Epidermal melanocyte (primary cell): ENCODE results near the gene ADK.
"Not testable (repeated sequence)": the region's sequence is repeated elsewhere in the genome, so short reads cannot be mapped to it uniquely, and the experiment has no call there.

Experiments
- DNase-seq: peaks from one replicate; pipeline ENCODE4 v3.0.0; 2011; ENCODE audit warnings: low spot score; ENCODE audit not compliant: insufficient read length

Gene ADK

DNA sequence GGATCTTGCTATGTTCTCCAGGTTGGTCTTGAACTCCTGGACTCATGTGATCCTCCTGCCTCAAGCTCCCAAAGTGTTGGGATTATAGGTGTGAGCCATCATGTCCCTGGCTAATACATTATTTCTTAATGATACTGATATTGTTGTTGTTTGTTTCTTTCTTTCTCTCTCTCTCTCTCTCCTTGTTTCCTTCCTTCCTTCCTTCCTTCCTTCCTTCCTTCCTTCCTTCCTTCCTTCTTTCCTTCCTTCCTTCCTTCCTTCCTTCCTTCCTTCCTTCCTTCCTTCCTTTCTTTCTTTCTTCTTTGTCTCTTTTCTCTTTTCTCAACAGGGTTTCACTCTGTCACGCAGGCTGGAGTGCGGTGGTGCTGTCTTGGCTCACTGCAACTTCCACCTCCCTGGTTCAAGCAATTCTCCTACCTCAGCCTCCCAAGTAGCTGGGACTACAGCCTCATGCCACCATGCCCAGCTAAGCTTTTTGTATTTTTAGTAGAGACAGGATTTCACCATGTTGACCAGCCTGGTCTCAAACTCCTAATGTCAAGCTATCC, 149.1 kb downstream of the ADK start:
- DNase-seq = not testable (repeated sequence)

GRCh38 chr10:74300666-74301065, 149.6 kb downstream of the ADK start:
- no peak for DNase-seq

DNA sequence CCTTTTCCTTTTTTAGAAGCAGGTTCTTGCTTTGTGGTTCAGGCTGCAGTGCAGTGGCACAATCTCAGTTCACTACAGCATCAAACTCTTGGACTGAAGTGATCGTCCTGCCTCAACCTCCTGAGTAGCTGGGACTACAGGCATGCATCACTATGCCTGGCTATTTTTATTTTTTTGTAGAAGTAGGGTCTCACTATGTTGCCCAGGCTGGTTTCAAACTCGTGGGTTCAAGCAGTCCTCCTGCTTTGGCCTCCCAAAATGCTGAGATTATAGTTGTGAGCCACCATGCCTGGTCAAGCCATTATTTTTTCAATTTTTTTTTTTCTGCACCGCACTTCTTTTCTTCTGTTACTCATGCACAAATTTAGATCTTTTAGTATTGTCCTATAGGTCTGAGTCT, 154.7 kb downstream of the ADK start:
- no peak for DNase-seq

DNA sequence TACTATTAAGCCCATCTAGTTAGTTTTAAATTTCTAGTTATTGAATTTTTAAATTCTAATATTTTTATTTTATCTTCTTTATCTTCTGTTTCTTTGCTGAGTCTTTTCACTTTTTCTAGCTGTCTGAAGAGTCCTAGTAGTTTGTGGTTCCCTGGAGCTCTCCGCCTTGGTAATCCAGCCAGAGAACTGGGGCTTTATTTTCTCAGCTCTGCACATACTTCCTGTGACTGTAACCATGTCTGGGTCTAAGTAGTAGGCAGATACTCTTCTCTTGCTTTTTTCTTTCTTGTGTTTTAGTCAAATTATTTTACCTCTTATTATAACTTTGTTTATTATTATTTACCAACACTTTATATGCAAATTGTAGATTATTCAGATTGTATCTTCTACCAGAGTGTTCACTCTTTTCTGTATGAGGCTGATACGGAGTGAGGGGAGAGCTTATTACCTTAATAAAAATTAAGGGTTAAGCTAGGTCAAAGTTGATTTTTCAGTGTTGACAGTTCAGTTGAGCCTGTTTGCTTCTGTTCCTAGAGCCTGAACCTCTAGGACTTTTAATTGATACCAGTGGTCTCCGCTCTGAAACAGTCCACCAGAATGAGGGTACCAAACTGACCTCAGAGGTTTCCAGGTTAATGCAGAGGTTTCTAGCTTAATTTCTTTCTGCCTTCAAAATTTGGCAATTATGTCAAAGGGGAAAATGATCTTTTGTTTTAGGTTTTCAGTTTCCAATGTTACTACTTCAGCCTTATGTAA, 155.4 kb downstream of the ADK start:
- no peak for DNase-seq

DNA sequence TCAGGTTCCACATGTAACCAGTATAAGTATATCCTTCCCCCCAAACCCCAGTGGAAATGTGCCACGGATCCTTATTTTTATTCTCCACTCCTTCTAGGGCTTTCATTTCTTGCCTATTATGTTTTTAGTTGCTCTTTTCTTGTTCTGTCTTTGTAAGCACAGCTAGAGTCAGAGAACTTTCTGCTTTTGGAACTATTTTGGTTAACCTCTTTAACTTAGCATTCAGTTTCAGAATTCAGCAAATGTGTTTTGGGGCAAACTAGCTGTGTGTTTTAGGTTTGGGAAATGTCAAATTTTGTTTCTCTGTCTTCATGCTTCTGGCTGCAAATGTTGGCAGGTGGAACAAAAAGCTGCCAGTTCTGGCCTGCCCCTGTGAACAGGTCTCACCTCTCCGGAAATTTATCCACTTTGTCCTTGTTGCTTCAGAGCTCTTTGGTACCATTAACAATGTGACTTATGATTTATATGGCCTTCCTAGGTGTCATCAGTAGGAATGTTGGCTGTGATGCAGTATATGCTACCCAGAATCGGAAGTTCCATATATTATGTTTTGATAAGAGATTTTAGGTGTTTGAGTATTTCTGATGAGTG, 156.1 kb downstream of the ADK start:
- DNase-seq = no peak

DNA sequence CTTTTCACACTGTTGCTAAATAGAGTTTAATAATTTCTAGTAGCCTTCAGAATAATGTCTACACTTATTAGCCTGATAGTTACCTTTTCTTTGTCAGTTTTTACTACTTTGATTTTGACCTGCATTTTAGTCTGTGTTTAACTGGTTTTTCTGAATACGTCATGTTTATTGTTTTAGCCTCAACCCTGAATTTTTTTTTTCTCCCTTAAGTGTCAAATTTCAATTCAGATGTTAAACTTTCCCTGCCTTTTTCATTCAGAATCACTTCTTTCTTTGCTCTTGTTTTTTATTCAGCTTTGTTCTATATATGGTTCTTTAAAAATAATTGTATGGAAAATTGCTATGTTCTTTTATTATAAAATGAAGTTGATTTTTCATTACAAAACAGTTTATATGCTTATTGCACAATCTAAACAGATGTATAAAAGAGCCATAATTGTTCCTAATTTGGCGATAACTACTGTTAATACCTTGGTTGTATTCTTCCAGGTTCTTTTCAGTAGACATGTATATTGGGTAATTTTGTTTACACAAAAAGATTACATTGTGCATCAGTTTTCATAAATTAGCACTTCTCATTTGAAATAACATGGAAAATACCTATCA, 159.7 kb downstream of the ADK start:
- no peak for DNase-seq

GRCh38 chr10:74314166-74314565, 163.1 kb downstream of the ADK start:
- DNase-seq = no peak

DNA sequence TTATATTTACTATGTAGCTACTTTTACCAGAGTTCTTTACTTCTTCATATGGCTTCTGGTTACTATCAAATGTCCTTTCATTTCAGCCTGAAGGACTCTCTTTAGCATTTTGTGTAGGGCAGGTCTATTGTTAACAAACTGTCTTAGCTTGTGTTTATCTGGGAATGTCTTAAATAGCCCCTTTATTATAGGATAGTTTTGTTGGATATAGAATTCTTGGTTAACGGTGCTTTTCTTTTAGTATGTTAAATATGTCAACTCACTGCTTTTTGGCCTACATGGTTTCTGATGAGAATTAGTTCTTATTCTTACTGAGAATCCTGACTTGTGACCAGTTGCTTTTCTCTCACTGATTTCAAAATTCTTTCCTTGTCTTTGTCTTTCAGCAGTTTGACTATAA, 169.0 kb downstream of the ADK start:
- no peak for DNase-seq

DNA sequence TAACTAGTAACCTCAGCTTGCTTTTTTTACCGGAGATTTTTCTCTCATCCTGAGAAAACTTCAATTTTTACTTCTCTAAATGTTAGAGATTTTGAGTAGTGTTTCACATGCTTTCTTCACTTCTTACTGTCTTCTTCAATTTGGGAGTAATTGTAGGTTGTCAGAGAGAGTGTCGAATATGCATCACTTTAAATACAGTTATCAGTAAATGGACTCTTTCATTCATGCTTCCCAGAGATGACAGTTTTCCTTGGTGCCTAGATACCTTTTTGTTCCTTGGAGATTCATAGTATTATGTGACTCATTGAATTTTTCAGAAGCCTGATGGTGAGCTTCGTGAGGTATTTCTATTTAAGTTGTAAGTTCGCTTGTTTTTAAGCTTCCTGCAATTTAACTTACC, 169.7 kb downstream of the ADK start:
- no peak for DNase-seq

DNA sequence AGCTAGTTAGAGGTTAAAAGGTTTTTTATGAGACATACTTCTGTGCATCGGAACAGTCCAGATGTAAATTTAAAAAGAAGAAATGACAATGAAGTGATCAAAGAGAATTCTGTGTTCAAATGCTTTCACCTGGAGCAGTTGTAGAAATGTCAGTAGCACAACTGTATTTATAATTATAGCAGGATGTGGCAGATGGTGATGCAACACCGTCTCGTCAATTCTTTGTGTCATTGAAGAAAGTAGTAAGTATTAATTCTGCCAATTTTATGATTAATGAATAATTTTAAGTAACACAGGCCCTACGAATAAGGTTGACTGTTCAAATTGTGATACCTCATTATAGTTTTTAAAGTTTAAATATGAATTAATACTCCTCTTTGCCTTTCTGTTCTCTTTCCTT, 171.1 kb downstream of the ADK start:
- DNase-seq = no peak

DNA sequence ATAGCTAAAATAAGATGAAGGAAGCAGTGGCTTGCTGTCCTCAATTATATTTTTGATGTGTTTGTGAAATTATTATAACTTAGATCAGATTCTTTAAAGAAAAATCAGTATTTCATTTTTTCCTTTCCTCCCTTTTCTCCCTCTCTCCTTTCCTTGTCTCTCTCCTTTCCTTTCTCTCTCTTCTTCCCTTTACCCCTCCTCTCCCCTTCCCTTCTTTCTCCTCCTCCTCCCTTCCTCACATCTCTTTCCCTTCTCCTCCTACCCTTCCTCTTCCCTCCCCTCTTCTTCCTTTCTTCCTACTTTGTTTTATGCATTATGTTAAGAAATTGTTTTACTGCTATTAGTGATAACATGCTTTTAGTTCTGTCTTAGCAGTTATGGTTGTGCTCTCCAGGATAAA, 171.5 kb downstream of the ADK start:
- no peak for DNase-seq

DNA sequence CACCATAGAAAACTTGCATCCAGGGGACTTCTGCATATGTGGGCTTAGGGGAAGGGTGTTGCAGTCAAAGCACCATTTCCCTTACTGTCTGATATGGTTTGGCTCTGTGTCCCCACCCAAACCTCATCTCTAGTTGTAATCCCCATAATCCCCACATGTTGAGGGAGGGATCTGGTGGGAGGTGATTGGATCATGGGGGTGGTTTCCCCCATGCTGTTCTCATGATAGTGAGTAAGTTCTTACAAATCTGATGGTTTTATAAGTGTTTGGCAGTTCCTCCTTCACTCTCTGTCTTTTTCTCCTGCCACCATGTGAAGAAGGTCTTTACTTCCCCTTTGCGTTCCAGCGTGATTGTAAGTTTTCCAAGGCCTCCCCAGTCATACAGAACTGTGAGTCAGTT, 177.4 kb downstream of the ADK start:
- no peak for DNase-seq

GRCh38 chr10:74329873-74330272, 178.9 kb downstream of the ADK start:
- DNase-seq = no peak

DNA sequence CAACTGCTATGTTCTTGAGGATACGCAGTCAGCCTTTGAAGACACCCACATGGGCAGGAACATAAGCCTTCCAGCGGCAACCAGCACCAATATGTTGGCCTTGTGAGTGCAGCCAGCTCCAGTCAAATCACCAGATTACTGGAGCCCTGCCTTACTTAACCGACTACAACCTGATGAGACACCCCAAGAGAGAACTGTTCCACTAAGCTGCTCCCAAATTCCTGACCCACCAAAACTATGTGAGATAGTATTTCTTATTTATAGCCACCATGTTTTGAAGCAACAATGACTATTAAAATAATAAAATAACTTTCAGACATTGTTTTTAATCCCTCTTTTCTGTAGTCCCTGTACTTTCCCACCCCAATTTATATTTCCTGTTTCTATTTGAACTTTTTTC, 179.6 kb downstream of the ADK start:
- DNase-seq = no peak

GRCh38 chr10:74332398-74332797, 181.4 kb downstream of the ADK start:
- no peak for DNase-seq

DNA sequence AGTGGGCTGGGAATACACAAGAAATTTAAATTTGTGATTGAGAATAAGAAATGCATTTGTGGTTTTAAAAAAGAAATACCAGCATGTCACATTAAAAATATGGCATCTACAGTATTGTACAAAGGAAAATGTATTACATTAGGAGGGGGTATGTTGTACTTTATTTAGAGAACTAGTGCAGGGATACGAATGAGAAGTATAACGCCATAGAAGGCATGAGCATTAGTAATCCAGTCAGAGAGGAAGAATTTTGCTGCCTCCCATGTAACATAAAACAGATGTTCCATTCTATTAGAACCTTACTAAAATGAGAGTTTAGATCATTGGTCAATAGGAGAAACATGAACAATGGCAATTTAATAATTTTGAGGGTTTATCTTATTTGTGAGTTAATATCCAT, 182.2 kb downstream of the ADK start:
- no peak for DNase-seq

DNA sequence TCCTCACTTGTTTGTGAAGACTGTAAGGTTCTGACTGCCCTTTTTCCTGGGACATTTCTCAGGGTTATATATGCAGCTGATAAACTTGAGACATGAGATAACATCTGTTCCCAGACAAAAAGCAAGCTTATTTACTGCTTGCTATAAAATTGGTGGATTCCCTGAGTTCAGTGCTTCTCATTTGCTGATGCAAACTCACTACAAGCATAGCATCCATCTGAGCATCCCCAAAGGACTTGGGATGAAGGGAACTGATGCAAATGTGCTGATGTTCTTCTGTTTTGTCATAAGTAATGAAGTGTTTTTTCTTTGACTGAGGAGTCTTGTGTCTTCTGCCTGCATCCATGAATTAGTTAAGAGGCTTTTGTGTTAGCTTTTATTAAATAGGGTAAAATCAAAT, 183.2 kb downstream of the ADK start:
- no peak for DNase-seq

GRCh38 chr10:74335501-74335900, 184.5 kb downstream of the ADK start:
- no peak for DNase-seq

- no peak for DNase-seq
Measured at GRCh38 chr10:74337330-74338016, 186.5 kb downstream of the ADK start.

DNA sequence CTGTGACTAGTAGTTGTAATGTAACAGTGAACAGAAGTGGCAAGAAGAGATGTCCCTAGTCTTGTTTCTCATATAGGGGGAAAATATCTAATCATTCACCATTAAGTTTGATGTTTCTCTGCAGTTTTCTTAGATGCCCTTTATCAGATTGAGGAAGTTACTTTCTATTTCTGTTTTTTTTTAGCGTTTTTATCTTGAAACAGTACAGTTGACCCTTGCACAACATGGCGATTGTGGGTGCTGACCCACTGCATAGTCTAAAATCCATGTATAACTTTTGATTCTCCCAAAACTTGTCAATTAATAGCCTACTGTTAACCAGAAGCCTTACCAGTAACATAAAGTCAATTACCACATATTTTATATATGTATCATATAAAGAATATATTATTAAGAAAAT, 192.0 kb downstream of the ADK start:
- DNase-seq = no peak

DNA sequence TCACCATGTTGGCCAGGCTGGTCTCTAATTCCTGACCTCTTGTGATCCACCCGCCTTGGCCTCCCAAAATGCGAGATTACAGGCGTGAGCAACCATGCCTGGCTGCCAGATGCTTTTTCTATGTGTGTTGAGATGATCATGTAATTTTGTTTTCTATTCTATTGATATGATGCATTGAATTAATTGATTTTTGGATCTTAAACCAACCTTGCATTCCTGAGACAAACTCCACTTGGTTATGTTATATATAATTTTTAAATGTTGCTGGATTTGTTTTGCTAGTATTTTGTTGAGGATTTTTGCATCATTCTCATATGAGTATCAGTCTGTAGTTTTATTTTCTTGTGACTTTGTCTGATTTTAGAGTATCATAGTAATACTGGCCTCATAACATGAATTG, 192.8 kb downstream of the ADK start:
- no peak for DNase-seq

DNA sequence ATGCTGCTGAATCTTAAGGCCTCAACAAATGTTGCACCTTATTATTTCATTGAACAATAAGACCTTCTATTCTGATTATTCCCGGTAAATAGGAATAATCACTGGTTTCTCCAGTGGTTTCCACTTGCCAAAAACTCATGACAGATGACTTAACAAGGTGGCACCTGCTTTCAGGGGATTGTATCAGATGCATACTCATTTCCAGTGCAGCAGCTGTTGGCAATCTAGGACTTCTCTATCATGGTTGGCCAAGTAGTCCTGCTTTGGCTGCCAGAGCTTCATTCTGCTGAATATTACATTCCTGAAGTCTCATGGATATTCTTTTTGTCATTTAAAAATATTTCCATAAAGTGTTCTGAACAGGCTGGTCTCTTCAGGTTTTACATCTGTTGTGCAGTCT, 193.3 kb downstream of the ADK start:
- DNase-seq = no peak
